Measurements from ENCODE around the gene CYTH4.

CYTH4 gene

GRCh38 chr22:37270928-37271650, 11.2 kb upstream of the CYTH4 start:
- DNase-seq (ENCODE audit: low spot score), result no peak

- DNase-seq (ENCODE audit: low spot score), result peak; percentile 21
These were observed 9.0 kb upstream of the CYTH4 start for GRCh38 chr22:37273126-37273845.

- DNase-seq (ENCODE audit: low spot score), result no peak
These were observed 8.5 kb upstream of the CYTH4 start for GRCh38 chr22:37273846-37274225.

GRCh38 chr22:37274380-37274862, 7.9 kb upstream of the CYTH4 start:
- DNase-seq (ENCODE audit: low spot score), result no peak

- no peak for DNase-seq (ENCODE audit: low spot score)
These were observed 7.2 kb upstream of the CYTH4 start for GRCh38 chr22:37275134-37275533.

- DNase-seq (ENCODE audit: low spot score), result no peak
These were observed 6.7 kb upstream of the CYTH4 start for GRCh38 chr22:37275622-37276021.

- no peak for DNase-seq (ENCODE audit: low spot score)
These were observed 5.5 kb upstream of the CYTH4 start for GRCh38 chr22:37276776-37277175.

GRCh38 chr22:37277384-37277783, 4.9 kb upstream of the CYTH4 start:
- DNase-seq (ENCODE audit: low spot score), result no peak

- no peak for DNase-seq (ENCODE audit: low spot score)
These were observed 4.0 kb upstream of the CYTH4 start for GRCh38 chr22:37278261-37278660.

- no peak for DNase-seq (ENCODE audit: low spot score)
These were observed 2.8 kb upstream of the CYTH4 start for GRCh38 chr22:37279331-37280181.

GRCh38 chr22:37280718-37281117, 1.6 kb upstream of the CYTH4 start:
- no peak for DNase-seq (ENCODE audit: low spot score)

- DNase-seq (ENCODE audit: low spot score), result no peak
These were observed 1.1 kb upstream of the CYTH4 start for GRCh38 chr22:37281195-37281594.

- no peak for DNase-seq (ENCODE audit: low spot score)
These were observed 493 bp upstream of the CYTH4 start for GRCh38 chr22:37281646-37282384.

GRCh38 chr22:37283393-37283937, 1.2 kb downstream of the CYTH4 start:
- no peak for DNase-seq (ENCODE audit: low spot score)

GRCh38 chr22:37284126-37284804, 2.0 kb downstream of the CYTH4 start:
- DNase-seq (ENCODE audit: low spot score), result no peak

- no peak for DNase-seq (ENCODE audit: low spot score)
These were observed 2.6 kb downstream of the CYTH4 start for GRCh38 chr22:37284805-37285355.

- DNase-seq (ENCODE audit: low spot score), result no peak
These were observed 3.6 kb downstream of the CYTH4 start for GRCh38 chr22:37285937-37286336.

GRCh38 chr22:37287550-37287951, 5.2 kb downstream of the CYTH4 start:
- no peak for DNase-seq (ENCODE audit: low spot score)

GRCh38 chr22:37288521-37288920, 6.2 kb downstream of the CYTH4 start:
- no peak for DNase-seq (ENCODE audit: low spot score)

GRCh38 chr22:37289156-37289735, 6.9 kb downstream of the CYTH4 start:
- no peak for DNase-seq (ENCODE audit: low spot score)
